HG02623 (cell line): ENCODE results near the gene SLC16A6.
"Not testable (repeated sequence)": the region's sequence is repeated elsewhere in the genome, so short reads cannot be mapped to it uniquely, and the experiment has no call there.

Source experiments
- ATAC-seq: cut with Tn5 transposase; IDR thresholded peaks from one replicate; pipeline ENCODE4 v1.9.1; 2021; ENCODE audit warnings: moderate library complexity; ENCODE audit not compliant: unreplicated experiment

The SLC16A6 gene

GRCh38 chr17:68225055-68225454 is 65.9 kb downstream of the SLC16A6 start:
- ATAC-seq, result not testable (repeated sequence)

DNA sequence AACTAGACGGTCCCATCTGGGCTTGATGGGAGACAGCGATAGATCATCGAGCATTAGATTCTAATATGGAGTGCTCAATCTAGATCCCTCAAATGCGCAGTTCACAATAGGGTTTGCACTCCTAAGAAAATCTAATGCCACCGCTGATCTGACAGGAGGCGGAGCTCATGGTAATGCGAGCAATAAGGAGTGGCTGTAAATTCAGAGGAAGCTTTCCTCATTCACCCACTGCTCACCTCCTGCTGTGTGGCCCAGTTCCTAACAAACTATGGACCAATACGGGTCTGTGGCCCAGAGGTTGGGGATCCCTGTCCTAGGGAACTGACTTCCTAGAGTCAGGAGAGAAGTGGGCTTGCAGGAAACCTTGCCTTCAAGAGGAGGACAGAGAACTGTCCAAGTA is 68.3 kb downstream of the SLC16A6 start:
- ATAC-seq, result no peak

GRCh38 chr17:68221786-68222185 is 69.1 kb downstream of the SLC16A6 start:
- ATAC-seq, result no peak

DNA sequence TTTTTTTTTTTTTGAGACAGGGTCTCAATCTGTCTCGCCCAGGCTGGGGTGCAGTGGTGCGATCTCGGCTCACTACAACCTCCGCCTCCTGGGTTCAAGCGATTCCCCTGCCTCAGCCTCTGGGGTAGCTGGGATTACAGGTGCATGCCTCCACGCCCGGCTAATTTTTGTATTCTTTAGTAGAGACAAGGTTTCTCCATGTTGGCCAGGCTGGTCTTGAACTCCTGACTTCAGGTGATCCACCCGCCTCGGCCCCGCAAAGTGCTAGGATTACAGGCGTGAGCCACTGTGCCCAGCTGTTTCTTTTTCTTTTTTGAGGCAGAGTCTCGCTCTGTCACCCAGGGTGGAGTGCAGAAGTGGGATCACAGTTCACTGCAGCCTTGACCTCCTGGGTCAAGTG is 70.1 kb downstream of the SLC16A6 start:
- not testable (repeated sequence) for ATAC-seq

DNA sequence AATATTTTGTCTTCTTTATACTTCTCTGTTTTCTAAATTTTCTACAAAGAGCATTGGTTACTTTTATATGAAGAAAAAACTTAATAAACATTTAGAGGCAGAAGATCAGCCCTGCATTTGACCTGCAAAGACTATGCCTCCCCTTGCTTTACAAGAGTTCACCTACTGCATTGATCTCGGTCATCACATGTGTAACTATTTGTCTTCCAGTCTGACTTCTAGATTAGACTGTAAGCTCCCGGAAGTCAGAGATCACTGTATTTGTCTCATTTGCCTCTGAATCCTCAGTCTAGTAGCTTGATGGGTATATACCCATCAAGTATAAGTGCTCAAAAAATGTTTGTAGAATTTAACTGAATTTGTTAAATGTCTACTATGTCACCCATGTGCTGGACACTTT is 70.7 kb downstream of the SLC16A6 start:
- ATAC-seq, result not testable (repeated sequence)

- not testable (repeated sequence) for ATAC-seq
Measured at GRCh38 chr17:68219429-68219828, 71.5 kb downstream of the SLC16A6 start.
